NCI-H2081 (cell line): ENCODE measurements around the gene TBPL1.
"Not testable (repeated sequence)": the region's sequence is repeated elsewhere in the genome, so short reads cannot be mapped to it uniquely, and the experiment has no call there.

ENCODE experiments used
- DNase-seq, 2 experiments: peaks; one replicate each; lab custom pipeline; 2025; lab: John Stamatoyannopoulos, UW

Gene TBPL1

GRCh38 chr6:133952815-133953633 lies at the start of gene TBPL1:
TSS of gene TBPL1 (plus strand) at chr6:133953224. CDS start at chr6:133980126, 26,902 bp downstream.
- DNase-seq = peak; percentile 95 to 96

GRCh38 chr6:133903855-133904254 lies 49.2 kb upstream of the TBPL1 start:
- DNase-seq = no peak

- no peak for DNase-seq
These were observed 47.0 kb upstream of the TBPL1 start for GRCh38 chr6:133906050-133906449.

- DNase-seq = peak; percentile 87 to 88
These were observed 36.3 kb upstream of the TBPL1 start for GRCh38 chr6:133916650-133917151.

- DNase-seq = no peak
These were observed 35.2 kb upstream of the TBPL1 start for GRCh38 chr6:133917781-133918180.

- DNase-seq = peak in 1 of 2 experiments; percentile 2
These were observed 34.7 kb upstream of the TBPL1 start for GRCh38 chr6:133918208-133918930.

GRCh38 chr6:133919362-133919761 lies 33.7 kb upstream of the TBPL1 start:
- no peak for DNase-seq

- peak; percentile 75 to 78 for DNase-seq
These were observed 31.7 kb upstream of the TBPL1 start for GRCh38 chr6:133921249-133921859.

GRCh38 chr6:133923938-133924593 lies 29.0 kb upstream of the TBPL1 start:
- DNase-seq = peak; percentile 60 to 73

GRCh38 chr6:133931221-133931620 lies 21.8 kb upstream of the TBPL1 start:
- DNase-seq = not testable (repeated sequence)

GRCh38 chr6:133936352-133936751 lies 16.7 kb upstream of the TBPL1 start:
- DNase-seq = not testable (repeated sequence)

- no peak for DNase-seq
These were observed 15.1 kb upstream of the TBPL1 start for GRCh38 chr6:133937909-133938308.

GRCh38 chr6:133938533-133938932 lies 14.5 kb upstream of the TBPL1 start:
- no peak for DNase-seq

- no peak for DNase-seq
These were observed 13.0 kb upstream of the TBPL1 start for GRCh38 chr6:133939778-133940667.

- DNase-seq = no peak
These were observed 7.9 kb upstream of the TBPL1 start for GRCh38 chr6:133945158-133945557.

GRCh38 chr6:133947302-133947900 lies 5.6 kb upstream of the TBPL1 start:
- peak; percentile 87 to 96 for DNase-seq

GRCh38 chr6:133948472-133948871 lies 4.6 kb upstream of the TBPL1 start:
- DNase-seq = no peak

GRCh38 chr6:133951227-133951626 lies 1.8 kb upstream of the TBPL1 start:
- DNase-seq = no peak

- peak; percentile 36 to 41 for DNase-seq
These were observed 876 bp upstream of the TBPL1 start for GRCh38 chr6:133951881-133952814.
